Naive B cell (primary cell): ENCODE measurements around the gene MSX2. TPM values are rescaled to one million over a fixed set of nuclear protein-coding genes. Genes with fewer than 3 reads are reported as not detected.

Source experiments
- ATAC-seq, 2 donors: fragments of 150-1000 bp; cut with Tn5 transposase; 2 replicates each; pipeline ENCODE4 v1.10.0; 2021; ENCODE audit warnings: low read depth in 2 of 2, mild to moderate bottlenecking in 2 of 2, moderate library complexity in 2 of 2
- DNase-seq: peaks from one replicate; pipeline ENCODE4 v3.0.0; 2022
- H3K27ac Mint-ChIP-seq, 6 donors: one replicate each; pipeline ENCODE4 v1.8.0; 2020 to 2022; ENCODE audit warnings: mild to moderate bottlenecking in 6 of 6, mixed read lengths in 6 of 6, moderate library complexity in 5 of 6, inconsistent platforms in 2 of 6
- H3K27me3 Mint-ChIP-seq, 3 donors: one replicate each; pipeline ENCODE4 v1.8.0; 2021 to 2022; ENCODE audit warnings: mixed read lengths in 3 of 3, mild to moderate bottlenecking in 1 of 3
- H3K36me3 Mint-ChIP-seq, 2 donors: one replicate each; pipeline ENCODE4 v1.8.0; 2020 to 2022; ENCODE audit warnings: mixed read lengths in 2 of 2, inconsistent platforms in 1 of 2, mild to moderate bottlenecking in 1 of 2
- H3K4me1 Mint-ChIP-seq, 3 donors: one replicate each; pipeline ENCODE4 v1.8.0; 2020 to 2022; ENCODE audit warnings: mixed read lengths in 3 of 3, inconsistent platforms in 1 of 3, mild to moderate bottlenecking in 1 of 3, moderate library complexity in 1 of 3
- H3K4me3 Mint-ChIP-seq, 8 donors: one replicate each; pipeline ENCODE4 v1.8.0; 2020 to 2022; ENCODE audit warnings: mild to moderate bottlenecking in 8 of 8, mixed read lengths in 8 of 8, moderate library complexity in 8 of 8, inconsistent platforms in 2 of 8
- H3K9me3 Mint-ChIP-seq, 7 donors: one replicate each; pipeline ENCODE4 v1.8.0; 2020 to 2022; ENCODE audit warnings: mixed read lengths in 7 of 7, mild to moderate bottlenecking in 5 of 7, inconsistent platforms in 2 of 7, moderate library complexity in 1 of 7
- polyA plus RNA-seq, 6 donors: library from polyadenylated mRNA; unstranded; fragments of 300-500 nt; fragmentation: Illumina TruSeq; gene quantifications; one replicate each; pipeline ENCODE4 v1.2.3, GENCODE V29; 2021; ENCODE audit warnings: low read depth in 6 of 6

The MSX2 gene
- polyA plus RNA-seq = not detected

DNA sequence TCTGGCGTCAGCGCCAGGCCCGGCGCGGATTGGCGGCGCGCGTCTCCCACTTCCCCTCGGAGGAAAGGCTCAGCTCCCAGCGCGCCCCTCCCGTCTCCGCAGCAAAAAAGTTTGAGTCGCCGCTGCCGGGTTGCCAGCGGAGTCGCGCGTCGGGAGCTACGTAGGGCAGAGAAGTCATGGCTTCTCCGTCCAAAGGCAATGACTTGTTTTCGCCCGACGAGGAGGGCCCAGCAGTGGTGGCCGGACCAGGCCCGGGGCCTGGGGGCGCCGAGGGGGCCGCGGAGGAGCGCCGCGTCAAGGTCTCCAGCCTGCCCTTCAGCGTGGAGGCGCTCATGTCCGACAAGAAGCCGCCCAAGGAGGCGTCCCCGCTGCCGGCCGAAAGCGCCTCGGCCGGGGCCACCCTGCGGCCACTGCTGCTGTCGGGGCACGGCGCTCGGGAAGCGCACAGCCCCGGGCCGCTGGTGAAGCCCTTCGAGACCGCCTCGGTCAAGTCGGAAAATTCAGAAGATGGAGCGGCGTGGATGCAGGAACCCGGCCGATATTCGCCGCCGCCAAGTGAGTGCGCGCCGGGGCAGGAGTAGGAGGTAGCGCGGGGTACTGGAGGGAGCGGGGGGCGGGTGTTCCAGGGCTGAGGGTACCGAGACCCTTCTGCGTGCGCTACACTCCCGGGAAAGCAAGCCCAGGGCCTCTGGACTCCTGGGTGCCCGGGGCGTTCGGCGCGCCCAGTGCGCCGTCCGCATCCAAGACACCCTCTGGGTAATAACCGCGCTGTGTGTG lies at the start of gene MSX2:
MSX2 (plus strand) TSS at position 99 of the 777 bp plus-strand sequence; CDS start at position 177, 78 bp downstream.
- H3K9me3 Mint-ChIP-seq = peaks cover 0 to 21% (median 5%) of the 10 kb centered on the region in 7 donors
- peaks cover 69 to 92% (median 71%) of the 10 kb centered on the region in 3 donors for H3K27me3 Mint-ChIP-seq
- peaks cover 0 to 6% of the 10 kb centered on the region in 2 donors for H3K36me3 Mint-ChIP-seq
- ATAC-seq (no peak), DNase-seq (no peak)
- H3K4me1 Mint-ChIP-seq = peaks cover 4 to 17% (median 7%) of the 10 kb centered on the region in 3 donors
- H3K27ac Mint-ChIP-seq = no peak within 1 kb of the TSS
- peak within 1 kb of the TSS in 7 of 8 donors; percentile 45 to 82 (median 65) for H3K4me3 Mint-ChIP-seq

DNA sequence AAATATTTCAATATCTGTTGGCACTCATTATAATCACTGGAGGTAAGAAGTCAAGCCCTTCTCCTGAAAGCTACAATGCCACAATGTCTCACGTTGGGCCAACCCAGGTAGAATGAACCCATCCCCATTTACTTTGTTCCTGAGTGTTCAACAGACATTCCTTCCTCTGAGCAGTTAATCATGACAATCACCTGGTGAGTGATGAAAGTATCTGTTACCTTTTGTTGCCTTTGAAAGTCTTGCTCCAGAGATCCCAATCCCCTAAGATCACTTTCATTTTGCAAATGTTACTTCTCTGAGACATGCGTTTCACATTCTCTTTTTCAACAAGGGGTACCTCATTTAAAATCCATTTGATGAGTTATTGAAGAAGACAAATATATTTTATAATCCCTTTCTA lies 49.3 kb upstream of the MSX2 start:
- H3K4me3 Mint-ChIP-seq = no peak overlapping the region

GRCh38 chr5:174675916-174676315 lies 48.5 kb upstream of the MSX2 start:
- ATAC-seq = no peak
- Mint-ChIP-seq H3K4me1 (no peaks in the 10 kb centered on the region), H3K9me3 (peaks cover 2 to 22% (median 7%) of the 10 kb centered on the region in 7 donors), H3K4me3 (no peak overlapping the region), H3K36me3 (no peaks in the 10 kb centered on the region), H3K27ac (no peak overlapping the region), H3K27me3 (no peaks in the 10 kb centered on the region)
- DNase-seq = no peak

More for the DNA sequence above, 49.3 kb upstream of the MSX2 start:
- H3K27me3 Mint-ChIP-seq = no peaks in the 10 kb centered on the region
- H3K4me1 Mint-ChIP-seq = no peaks in the 10 kb centered on the region
- peaks cover 2 to 18% (median 4%) of the 10 kb centered on the region in 7 donors for H3K9me3 Mint-ChIP-seq
- ATAC-seq (no peak), DNase-seq (no peak)
- H3K36me3 Mint-ChIP-seq = no peaks in the 10 kb centered on the region
- H3K27ac Mint-ChIP-seq = no peak overlapping the region

- ATAC-seq = no peak
- Mint-ChIP-seq H3K27me3 (no peaks in the 10 kb centered on the region), H3K4me1 (no peaks in the 10 kb centered on the region), H3K27ac (no peak overlapping the region), H3K36me3 (no peaks in the 10 kb centered on the region), H3K9me3 (peaks cover 0 to 17% (median 6%) of the 10 kb centered on the region in 7 donors), H3K4me3 (no peak overlapping the region)
- no peak for DNase-seq
Measured at GRCh38 chr5:174678107-174678506, 46.3 kb upstream of the MSX2 start.

- no peaks in the 10 kb centered on the region for H3K36me3 Mint-ChIP-seq
- ATAC-seq (no peak), DNase-seq (no peak)
- no peaks in the 10 kb centered on the region for H3K4me1 Mint-ChIP-seq
- H3K4me3 Mint-ChIP-seq = no peak overlapping the region
- peaks cover 4 to 22% (median 7%) of the 10 kb centered on the region in 7 donors for H3K9me3 Mint-ChIP-seq
- no peak overlapping the region for H3K27ac Mint-ChIP-seq
- peaks cover 0 to 7% (median 0%) of the 10 kb centered on the region in 3 donors for H3K27me3 Mint-ChIP-seq
Measured at GRCh38 chr5:174680901-174681565, 43.3 kb upstream of the MSX2 start.

- H3K4me1 Mint-ChIP-seq = peaks cover 0 to 3% (median 2%) of the 10 kb centered on the region in 3 donors
- no peak overlapping the region for H3K4me3 Mint-ChIP-seq
- H3K9me3 Mint-ChIP-seq = peaks cover 0 to 9% (median 6%) of the 10 kb centered on the region in 7 donors
- peaks cover 29 to 44% (median 37%) of the 10 kb centered on the region in 3 donors for H3K27me3 Mint-ChIP-seq
- H3K36me3 Mint-ChIP-seq = no peaks in the 10 kb centered on the region
- no peak for ATAC-seq
- DNase-seq = no peak
- no peak overlapping the region for H3K27ac Mint-ChIP-seq
Measured at GRCh38 chr5:174687503-174687902, 36.9 kb upstream of the MSX2 start.

DNA sequence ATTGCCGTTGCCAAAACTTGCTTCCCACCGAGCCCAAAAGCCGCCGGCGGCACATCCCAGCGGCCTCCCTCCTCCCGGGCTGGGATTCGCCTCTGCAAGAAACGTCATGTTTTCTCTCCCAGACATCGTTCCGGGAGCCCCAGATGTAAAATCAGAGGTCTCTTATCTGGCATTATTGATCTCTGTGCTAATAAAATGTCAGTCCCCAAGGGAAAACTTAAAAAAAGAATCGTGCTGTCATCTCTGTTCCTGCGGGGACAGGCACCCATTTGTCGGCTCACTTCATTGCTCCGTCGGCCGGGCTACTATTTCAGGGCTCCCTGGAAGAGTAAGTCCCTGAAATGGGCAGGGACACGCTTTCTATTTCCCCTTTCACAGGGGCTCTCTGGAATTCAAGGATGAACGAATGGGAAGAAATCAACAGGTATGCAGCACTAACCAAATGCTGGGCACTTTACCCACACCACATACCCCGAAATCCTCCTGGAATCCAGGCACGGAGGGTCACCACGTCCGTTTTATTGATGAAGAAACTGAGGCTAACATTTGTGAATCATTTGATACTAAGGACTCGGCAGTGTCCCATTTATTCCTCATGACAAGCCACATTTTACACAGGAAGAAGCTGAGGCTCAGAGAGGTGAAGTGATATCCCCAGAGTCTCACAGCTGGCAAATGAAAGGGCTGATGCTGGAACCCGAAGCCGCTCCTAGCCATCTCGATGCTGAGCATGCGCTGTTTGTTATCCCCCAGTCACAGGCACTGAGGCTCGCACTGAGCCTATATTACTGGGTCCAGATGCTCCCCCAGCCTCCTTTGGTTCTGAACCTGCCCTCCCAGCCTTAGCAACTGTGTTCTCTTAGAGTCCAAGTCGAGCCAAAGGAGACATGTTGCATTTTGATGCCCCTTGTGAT lies 35.7 kb upstream of the MSX2 start:
- peaks cover 0 to 9% (median 3%) of the 10 kb centered on the region in 3 donors for H3K4me1 Mint-ChIP-seq
- H3K4me3 Mint-ChIP-seq = no peak overlapping the region
- no peak for ATAC-seq
- H3K27ac Mint-ChIP-seq = no peak overlapping the region
- no peak for DNase-seq
- no peaks in the 10 kb centered on the region for H3K36me3 Mint-ChIP-seq
- peaks cover 41 to 56% (median 41%) of the 10 kb centered on the region in 3 donors for H3K27me3 Mint-ChIP-seq
- peaks cover 0 to 8% (median 6%) of the 10 kb centered on the region in 7 donors for H3K9me3 Mint-ChIP-seq

GRCh38 chr5:174690271-174690670 lies 34.1 kb upstream of the MSX2 start:
- H3K4me3 Mint-ChIP-seq = no peak overlapping the region
- H3K4me1 Mint-ChIP-seq = peaks cover 0 to 9% (median 3%) of the 10 kb centered on the region in 3 donors
- H3K27ac Mint-ChIP-seq = no peak overlapping the region
- DNase-seq = no peak
- peaks cover 52 to 67% (median 54%) of the 10 kb centered on the region in 3 donors for H3K27me3 Mint-ChIP-seq
- peaks cover 0 to 2% (median 0%) of the 10 kb centered on the region in 7 donors for H3K9me3 Mint-ChIP-seq
- no peaks in the 10 kb centered on the region for H3K36me3 Mint-ChIP-seq
- no peak for ATAC-seq

DNA sequence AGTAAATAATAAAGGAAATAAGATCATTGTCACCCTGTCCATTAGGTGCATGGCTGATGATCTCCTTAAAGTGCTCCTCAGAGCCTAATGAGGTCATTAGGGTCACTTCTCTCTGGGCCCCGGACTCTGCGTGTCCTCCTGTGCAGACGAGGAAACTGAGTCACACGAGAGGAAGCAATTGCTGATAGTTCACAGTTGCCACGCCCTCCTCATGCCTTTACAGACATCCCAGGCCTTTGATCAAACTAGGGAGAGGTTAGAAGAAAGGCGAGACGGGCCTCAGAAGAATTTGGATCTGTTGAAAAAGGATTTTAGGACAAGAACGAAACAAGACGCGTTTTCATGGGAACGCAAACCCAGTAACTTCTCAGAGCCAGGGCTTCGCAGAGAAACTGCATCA lies 32.0 kb upstream of the MSX2 start:
- peaks cover 0 to 9% (median 3%) of the 10 kb centered on the region in 3 donors for H3K4me1 Mint-ChIP-seq
- peaks cover 0 to 2% (median 0%) of the 10 kb centered on the region in 7 donors for H3K9me3 Mint-ChIP-seq
- no peak for DNase-seq
- H3K36me3 Mint-ChIP-seq = no peaks in the 10 kb centered on the region
- no peak for ATAC-seq
- H3K27me3 Mint-ChIP-seq = peaks cover 51 to 74% (median 67%) of the 10 kb centered on the region in 3 donors
- no peak overlapping the region for H3K27ac Mint-ChIP-seq
- H3K4me3 Mint-ChIP-seq = peak overlapping the region in 2 of 8 donors; percentile 16 to 20

DNA sequence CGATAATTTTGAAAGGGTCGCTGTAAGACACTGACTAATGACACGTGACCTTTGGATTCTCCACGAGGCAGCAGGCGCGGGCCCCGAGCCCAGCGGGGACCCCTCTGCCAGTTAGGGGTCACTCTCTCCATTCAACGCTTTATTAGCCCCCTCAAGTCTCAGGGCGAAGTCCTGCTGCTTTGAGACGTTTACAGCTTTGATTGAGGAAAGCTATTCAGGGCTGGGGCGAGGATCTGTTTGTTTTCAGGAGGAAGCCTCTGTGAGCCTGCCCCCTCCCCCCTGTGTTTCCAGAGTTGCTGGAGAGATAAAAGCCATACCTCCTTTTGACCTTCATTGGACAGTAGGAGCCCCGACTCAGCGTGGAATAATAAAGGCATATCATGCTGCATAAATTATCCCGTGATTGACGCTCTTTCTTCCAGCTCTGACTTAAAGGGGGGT lies 31.4 kb upstream of the MSX2 start:
- no peak for ATAC-seq
- DNase-seq = no peak
- H3K27me3 Mint-ChIP-seq = peaks cover 50 to 71% (median 65%) of the 10 kb centered on the region in 3 donors
- H3K27ac Mint-ChIP-seq = no peak overlapping the region
- peaks cover 0 to 9% (median 3%) of the 10 kb centered on the region in 3 donors for H3K4me1 Mint-ChIP-seq
- H3K36me3 Mint-ChIP-seq = no peaks in the 10 kb centered on the region
- peaks cover 0 to 2% (median 0%) of the 10 kb centered on the region in 7 donors for H3K9me3 Mint-ChIP-seq
- H3K4me3 Mint-ChIP-seq = peak overlapping the region in 1 of 8 donors; percentile 15

DNA sequence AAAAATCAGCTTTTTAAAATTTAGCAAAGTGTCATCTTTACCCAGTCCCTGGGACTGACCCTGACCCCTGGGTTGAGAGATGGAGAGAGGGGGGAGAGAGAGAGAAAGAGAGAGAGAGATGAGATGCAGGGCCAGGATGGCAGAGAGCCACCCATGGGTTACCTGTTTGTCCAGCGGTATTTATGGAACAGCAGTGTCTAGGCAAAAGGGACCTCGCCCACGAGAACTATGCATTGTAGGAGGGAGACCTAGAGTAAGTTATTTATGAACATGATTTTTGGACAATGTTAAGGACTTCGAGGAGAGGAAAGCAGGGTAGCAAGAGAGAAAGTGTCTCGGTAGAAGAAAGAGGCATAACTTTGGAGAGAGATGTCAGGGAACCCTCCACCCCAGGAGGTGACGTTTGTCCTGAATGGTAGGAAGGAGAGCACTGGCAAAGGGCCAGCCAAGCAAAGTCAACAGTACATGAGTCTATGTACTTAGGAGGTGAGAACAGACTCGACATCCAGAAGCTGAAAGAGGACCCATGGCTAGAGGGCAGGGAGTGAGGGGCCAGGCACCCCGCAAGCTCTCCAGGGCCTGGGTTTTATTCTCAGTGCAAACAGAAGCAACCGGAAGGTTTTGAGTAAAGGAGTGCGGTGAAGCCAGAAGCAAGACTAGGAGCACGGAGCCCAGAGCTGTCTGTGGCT lies 30.5 kb upstream of the MSX2 start:
- Mint-ChIP-seq H3K4me1 (peaks cover 0 to 9% (median 3%) of the 10 kb centered on the region in 3 donors), H3K27me3 (peaks cover 42 to 62% (median 57%) of the 10 kb centered on the region in 3 donors), H3K36me3 (no peaks in the 10 kb centered on the region), H3K9me3 (peaks cover 0 to 2% (median 0%) of the 10 kb centered on the region in 7 donors), H3K27ac (peak overlapping the region in 1 of 6 donors; percentile 79), H3K4me3 (no peak overlapping the region)
- ATAC-seq (no peak), DNase-seq (no peak)

DNA sequence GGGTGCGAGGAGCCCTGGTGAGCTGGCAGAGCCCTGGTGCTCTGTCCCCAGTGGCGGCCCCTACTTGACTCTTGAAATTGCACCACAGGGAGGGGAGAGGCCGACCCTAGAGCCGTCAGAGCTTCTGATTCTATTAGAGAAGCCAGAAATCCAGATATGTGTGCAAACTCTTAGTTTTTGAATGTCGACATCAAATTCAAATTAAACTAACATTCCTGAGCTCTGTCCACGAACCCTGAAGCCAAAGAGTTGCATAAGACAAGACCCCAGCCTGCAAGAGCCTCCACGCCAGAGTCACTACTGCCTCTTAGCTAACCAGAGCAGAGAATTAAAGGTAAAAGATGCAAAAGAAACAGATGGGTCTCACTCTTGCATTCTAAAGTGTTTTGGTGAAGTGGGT lies 29.8 kb upstream of the MSX2 start:
- no peak for ATAC-seq
- no peak for DNase-seq

More for the DNA sequence above, 29.8 kb upstream of the MSX2 start:
- H3K4me3 Mint-ChIP-seq = no peak overlapping the region
- no peak overlapping the region for H3K27ac Mint-ChIP-seq
- peaks cover 0 to 3% (median 0%) of the 10 kb centered on the region in 7 donors for H3K9me3 Mint-ChIP-seq
- peaks cover 38 to 55% (median 54%) of the 10 kb centered on the region in 3 donors for H3K27me3 Mint-ChIP-seq
- no peaks in the 10 kb centered on the region for H3K36me3 Mint-ChIP-seq
- H3K4me1 Mint-ChIP-seq = peaks cover 0 to 9% (median 3%) of the 10 kb centered on the region in 3 donors
